Activated T-cell treated with anti-CD3 and anti-CD28 coated beads, Interleukin-2, amount 50 U/mL, for 48 hours (primary cell): ENCODE data around the gene PLD1.

Source experiments
- DNase-seq, 2 experiments: peaks; one replicate each; pipeline ENCODE4 v3.0.0-alpha.2; 2020

PLD1 gene

GRCh38 chr3:171790898-171791691 lies 19.2 kb downstream of the PLD1 start:
- no peak for DNase-seq

GRCh38 chr3:171790574-171790897 lies 19.7 kb downstream of the PLD1 start:
- no peak for DNase-seq

- DNase-seq, result no peak
Measured at GRCh38 chr3:171789759-171790505, 20.4 kb downstream of the PLD1 start.

DNA sequence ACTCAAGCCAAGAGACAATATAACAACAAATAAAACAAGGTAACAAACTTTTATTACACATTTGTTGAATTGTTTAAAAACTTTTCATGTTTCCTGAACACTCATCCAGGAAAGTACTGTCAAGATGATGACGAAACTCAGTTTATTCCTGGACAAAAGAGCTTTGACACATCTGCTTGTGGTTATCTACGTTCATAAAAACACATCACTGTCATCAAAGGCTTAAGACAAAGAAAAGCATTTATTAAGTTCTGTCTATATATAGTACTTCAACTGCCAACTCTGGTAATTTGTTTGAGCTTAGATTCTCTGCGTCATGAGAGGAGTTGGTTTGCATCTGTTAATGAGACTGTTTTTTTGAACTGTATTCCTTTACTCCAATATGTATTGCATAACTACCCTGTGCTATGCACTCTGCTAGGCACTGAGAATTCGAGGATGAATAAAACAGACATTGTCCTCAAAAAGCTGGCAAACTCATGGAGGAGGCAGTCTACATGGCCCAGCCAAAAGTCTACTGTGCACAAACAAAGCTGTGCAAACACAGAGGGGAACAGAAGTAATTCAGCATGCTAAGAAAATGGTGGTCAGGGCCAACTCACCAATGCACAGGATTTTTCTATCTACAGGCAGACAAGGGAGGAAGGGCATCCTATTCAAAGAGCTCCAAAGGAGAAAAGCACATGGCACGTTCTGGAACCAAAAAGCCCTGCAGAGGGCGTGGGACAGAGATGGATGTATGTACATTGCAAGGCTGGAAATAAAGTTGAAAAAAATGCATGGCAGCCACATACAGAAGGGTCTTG lies 21.5 kb downstream of the PLD1 start:
- no peak for DNase-seq

- no peak for DNase-seq
Measured at GRCh38 chr3:171786997-171787396, 23.3 kb downstream of the PLD1 start.

- no peak for DNase-seq
Measured at GRCh38 chr3:171784937-171785336, 25.3 kb downstream of the PLD1 start.

DNA sequence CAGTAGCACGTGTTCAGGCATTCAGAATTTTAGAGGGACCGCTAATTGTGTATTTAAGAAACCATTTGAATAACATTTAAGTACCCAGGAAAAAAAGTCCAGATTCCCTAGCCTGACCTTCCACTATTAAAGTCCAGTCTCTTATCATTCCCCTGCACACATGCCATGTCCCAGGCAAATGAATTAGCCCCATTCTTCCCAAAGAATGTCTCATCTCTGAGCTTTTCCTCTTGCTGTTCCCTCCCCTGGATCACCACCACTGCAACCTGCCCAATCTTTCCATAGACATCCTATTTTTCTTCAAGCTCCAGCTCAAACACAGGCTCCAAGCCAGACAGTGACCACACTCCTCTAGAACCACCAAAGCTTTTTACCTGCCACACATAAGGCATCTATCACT lies 25.9 kb downstream of the PLD1 start:
- DNase-seq, result no peak

- no peak for DNase-seq
Measured at GRCh38 chr3:171783626-171784025, 26.7 kb downstream of the PLD1 start.

DNA sequence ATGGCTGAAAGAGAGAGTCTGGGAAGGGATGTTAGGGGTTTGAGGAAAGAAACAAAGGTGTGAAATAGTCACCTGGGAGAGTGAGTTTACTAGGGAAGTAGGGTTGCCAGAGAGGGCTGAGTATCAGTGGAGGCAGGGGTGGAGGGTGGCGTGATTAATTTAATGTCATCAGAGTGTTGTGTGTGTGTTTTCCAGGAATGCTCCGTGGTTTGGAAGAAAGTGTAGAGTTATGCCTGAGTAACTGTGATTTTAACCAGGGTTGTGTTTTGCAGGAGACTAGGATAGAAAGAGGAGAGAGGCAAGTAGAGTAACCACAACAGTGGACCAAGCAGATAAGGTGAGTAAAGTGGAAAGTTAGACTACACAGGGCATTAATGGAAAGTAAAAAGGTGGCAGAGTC lies 27.2 kb downstream of the PLD1 start:
- DNase-seq, result no peak

- DNase-seq, result no peak
Measured at GRCh38 chr3:171782617-171783016, 27.7 kb downstream of the PLD1 start.

GRCh38 chr3:171781711-171782127 lies 28.6 kb downstream of the PLD1 start:
- DNase-seq, result no peak

DNA sequence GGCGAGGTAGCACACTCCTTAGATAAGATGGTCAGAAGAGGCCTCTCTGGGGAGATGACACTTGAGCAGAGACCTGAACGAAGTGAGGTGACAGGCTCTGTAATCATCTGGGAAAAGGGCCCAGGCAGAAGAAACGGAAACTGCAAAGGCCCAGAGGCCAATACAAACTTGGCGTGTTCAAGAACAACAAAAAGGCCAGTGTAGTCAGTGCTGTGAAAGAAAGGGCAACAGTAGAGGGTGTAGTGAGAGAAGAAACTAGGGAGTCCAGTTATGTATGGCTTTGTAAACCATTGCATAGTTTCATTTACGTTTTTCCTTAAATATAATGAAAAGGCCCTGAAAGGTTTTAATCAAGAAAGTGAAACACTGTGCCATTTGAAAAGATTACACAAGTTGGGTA lies 31.8 kb downstream of the PLD1 start:
- no peak for DNase-seq

- DNase-seq, result no peak
Measured at GRCh38 chr3:171777596-171777995, 32.7 kb downstream of the PLD1 start.

DNA sequence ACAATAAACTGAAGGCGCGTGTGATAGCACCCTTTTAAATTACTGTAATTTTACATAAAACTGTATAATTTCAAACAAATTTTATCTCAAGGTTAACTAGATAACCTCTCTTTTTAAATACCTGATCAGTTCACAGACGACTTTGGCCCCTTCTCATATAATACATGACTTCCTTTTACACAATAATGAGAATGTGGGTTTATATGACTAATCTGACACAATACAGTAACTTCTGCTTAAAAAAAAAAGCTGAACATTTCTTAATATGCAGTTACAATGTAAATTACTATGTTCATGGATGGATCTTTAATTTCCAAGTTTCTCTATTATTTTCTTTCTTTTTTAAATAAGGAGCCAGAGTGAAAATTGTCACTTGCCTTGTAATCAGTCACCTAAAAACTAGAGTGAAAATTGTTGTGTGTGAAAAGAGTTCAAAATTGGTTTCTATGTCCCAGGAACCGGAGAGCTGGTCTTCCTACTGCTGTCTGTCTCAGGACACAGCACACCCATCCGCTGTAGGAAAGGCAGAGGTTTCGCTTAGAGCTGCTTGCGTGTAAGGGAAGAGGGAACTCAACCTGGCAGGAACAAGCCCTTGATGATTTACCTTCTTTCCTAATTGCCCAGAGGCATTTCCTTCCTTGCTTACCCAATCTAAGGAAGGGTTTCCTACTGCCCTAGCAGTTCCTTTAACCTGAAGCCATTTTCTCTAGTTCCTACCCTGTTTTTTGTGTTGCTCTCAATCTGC lies 33.3 kb downstream of the PLD1 start:
- DNase-seq, result no peak

DNA sequence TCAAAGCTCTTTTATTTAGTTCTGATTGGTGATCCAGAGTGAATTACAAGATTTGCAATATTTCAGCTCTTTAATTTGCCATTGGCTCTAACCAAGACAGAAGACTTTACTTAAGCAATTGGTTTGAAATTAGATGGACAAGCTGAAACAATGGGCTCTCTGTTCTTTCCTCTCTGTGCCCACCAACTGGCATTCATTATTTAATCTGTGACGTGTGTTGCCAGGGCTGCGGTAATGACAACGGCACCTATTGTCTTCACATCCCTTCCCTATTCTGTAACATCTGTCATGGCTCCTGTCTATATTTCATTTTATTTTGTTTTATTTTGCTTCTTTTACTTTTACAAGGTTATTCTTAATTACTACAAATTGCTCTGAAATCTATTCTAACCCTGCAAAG lies 33.9 kb downstream of the PLD1 start:
- no peak for DNase-seq

DNA sequence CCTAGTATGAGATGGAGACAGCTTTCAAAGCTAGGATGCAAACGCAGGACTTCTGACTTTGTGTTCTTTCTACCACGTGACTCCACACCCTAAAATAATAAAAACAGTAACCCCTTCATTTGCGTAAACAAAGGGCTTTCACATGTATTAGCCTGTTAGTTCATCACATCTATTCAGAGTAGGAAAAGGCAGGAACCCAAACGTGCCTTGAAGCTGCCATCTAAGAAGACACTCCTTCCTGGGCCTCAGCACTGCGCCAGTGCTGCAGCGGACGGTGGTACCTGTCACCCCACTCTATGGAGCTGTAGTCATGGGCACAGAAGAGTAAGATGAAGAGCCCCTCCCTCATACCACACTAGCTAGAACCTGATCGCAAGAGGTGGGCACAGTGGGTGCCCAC lies 34.3 kb downstream of the PLD1 start:
- DNase-seq, result no peak

- DNase-seq, result no peak
Measured at GRCh38 chr3:171774521-171774920, 35.8 kb downstream of the PLD1 start.

GRCh38 chr3:171772427-171773056 lies 37.7 kb downstream of the PLD1 start:
- peak; percentile 57 to 64 for DNase-seq

DNA sequence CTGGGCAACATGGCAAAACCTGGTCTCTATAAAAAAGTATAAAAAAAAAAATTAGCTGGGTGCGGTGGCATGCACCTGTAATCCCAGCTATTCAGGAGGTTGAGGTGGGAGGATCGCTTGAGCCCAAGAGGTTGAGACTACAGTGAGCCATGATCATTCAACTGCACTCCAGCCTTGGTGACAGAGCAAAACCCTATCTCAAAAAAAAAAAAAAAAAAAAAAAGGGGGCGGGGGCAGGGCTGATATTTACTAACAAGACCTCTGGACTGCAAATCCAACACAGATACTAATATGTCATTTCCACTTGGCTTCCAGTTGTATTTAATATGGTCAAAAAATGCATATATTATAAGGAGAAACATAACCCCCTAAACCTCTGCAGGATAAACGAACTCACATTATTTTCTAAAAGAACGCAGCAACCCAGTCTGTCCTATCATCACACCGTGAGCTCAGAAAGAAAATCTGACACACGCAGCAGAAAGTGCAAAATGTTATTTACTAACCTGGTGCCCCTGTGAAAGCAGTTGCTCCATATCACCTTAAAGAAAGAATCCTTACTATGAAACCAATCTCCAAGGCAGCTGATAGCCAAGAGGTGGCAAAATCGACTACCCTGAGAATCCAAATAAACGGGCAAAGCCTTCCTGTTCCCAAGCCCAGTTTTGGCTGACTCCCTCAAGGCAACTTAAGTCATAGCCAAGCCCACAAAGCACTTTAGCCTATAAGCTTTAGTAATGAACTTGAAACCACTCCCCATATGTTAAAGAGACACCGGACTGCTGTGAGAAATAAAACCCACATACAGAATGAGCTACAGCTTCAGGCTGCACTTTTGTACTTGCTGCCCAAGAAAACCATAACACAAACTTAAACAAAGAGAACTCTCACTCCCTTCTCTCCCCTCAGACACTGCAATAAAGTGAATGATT lies 39.3 kb downstream of the PLD1 start:
- DNase-seq, result no peak

- no peak for DNase-seq
Measured at GRCh38 chr3:171769461-171769860, 40.8 kb downstream of the PLD1 start.

GRCh38 chr3:171768986-171769385 lies 41.3 kb downstream of the PLD1 start:
- no peak for DNase-seq
